GM19351 (cell line): ENCODE results near the gene IL18BP.
A peak's percentile ranks its signal among the peaks of the same experiment; 100 is the strongest.

Experiments
- ATAC-seq: cut with Tn5 transposase; IDR thresholded peaks from one replicate; pipeline ENCODE4 v1.9.1; 2021; ENCODE audit warnings: mild to moderate bottlenecking, moderate library complexity; ENCODE audit not compliant: unreplicated experiment

Gene IL18BP

DNA sequence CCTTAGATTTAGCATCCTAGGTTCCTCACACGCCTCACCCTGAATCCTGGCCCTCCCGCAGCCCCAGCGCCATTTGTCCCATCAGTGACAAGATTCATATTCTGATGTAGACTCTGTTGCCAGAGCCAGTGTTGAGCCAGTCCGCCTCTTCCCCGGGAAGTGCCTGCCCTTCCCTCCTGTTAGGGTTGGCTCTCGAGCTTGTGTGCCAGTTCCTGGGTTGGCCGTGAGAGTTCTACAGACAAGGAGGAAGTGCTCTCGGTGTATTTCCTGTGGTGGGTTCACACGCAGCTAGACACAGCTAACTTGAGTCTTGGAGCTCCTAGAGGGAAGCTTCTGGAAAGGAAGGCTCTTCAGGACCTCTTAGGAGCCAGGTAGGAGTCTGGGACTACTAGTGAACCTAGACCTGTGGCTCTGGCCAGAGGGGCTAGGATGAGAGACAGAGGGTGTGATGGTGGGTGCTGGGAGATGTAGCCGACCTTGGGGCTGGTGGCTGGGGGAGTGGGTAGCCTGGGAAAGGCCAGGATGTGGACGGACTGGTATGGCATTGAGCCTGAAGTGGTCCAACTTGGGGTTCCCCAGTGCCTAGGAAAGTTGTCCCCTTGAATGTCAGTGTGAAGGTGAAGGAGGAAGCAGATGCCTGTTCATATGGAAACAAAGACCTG, at the start of gene IL18BP:
Gene IL18BP, plus strand, starts transcription at position 261 of the 662 bp plus-strand sequence. CDS start 1,076 bp downstream, outside the sequence.
- no peak for ATAC-seq

DNA sequence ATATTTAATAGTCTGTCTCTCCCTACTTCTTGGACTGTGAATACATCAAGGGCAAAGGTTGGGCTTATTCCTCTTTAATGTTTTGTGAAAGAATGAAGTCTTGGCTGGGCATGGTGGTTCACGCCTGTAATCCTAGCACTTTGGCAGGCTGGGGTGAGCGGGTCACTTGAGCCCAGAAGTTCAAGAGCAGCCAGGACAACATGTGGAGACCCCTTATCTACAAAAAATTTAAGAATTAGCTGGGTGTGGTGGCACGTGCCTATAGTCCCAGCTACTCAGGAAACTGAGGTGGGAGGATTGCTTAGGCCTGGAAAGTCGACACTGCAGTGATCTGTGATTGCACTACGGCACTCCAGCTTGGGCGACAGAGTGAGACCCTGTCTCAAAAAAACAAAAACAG, 49.7 kb upstream of the IL18BP start:
- ATAC-seq, result no peak

DNA sequence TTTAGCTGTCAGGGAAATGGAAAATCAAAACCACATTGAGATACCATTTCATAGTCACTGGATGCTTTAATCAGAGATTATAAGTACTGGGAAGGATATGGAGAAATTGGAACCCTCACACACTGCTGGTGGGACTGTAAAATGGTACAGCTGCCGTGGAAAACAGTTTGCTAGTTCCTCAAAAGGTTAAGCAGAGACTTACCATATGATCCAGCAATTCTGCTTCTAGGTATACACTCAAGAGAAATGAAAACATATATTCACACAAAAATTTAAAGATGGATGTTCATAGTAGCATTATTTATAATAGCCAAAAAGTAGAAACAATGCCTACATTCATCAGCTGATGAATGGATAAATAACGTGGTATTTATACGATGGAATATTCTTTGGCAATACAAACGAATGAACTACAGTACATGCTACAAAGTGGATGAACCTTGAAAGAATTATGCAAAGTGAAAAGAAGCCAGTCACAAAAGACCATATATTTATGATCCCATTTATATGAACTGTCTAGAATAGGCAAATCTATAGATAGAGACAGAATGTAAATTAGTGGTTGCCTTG, 46.9 kb upstream of the IL18BP start:
- ATAC-seq, result no peak

DNA sequence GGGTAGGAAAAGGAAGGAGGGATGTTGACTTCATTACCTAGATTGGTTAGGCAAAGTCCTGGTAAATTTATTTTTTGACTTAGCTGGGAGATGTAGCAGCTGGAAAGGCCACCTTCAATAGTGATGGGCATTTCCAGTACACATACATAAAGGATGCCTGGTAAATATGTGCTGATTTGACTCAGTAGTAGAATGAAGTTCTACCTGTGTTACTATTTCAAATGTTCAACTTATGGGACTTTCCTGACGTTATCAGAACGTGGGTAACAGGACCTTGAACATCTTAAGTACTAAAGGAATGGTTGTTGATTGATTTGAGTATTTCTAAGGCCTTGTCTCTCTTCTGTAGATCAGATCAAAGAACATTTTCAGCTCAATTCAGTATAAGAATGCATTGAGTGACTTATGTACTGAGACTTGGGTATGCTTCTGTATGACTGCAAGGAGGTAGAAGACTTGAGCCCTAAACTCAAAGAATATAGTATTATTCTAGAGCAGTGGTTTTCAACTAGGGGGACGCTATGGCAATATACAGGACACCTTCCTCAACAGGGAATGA, 42.7 kb upstream of the IL18BP start:
- no peak for ATAC-seq

DNA sequence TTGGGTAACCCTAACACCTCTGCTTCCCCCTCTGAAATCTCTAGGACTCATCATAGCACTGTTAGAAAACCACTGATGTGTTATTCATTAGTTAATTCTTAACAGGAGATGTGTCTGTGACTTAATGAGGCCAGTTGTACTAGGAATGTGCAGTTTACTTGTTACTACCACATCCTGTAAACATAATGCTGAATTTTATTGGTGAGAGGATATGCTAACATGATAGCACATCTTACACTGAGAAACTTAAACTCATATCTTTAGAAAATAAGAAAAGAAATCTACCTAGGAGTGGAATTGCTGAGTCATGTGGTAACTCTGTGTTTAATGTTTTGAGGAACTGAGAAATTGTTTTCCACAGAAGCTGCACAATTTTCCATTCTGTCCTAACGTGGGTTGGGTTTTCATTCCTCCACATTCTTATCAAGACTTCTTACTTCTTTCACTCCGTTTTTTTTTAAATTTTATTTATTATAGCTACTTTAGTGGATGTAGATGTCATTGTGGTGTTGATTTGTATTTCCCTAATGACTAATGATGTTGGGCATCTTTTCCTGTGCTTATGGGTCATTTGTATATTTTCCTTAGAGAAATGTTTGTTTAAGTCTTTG, 36.2 kb upstream of the IL18BP start:
- ATAC-seq, result no peak

DNA sequence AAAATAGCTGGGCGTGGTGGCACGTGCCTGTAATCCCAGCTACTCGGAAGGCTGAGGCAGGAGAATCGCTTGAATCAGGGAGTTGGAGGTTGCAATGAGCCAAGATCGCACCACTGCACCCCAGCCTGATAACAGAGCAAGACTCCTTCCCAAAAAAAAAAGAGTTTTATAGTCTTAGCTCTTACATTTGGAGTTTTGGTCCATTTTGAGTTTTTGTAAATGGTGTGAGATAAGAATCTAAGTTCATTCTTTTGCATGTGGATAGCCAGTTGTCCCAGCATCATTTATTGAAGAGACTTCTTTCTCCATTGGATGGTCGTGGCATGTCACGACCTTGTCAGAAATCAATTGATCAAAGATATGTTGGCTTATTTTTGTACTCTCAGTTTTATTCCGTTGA, 35.2 kb upstream of the IL18BP start:
- ATAC-seq, result no peak

DNA sequence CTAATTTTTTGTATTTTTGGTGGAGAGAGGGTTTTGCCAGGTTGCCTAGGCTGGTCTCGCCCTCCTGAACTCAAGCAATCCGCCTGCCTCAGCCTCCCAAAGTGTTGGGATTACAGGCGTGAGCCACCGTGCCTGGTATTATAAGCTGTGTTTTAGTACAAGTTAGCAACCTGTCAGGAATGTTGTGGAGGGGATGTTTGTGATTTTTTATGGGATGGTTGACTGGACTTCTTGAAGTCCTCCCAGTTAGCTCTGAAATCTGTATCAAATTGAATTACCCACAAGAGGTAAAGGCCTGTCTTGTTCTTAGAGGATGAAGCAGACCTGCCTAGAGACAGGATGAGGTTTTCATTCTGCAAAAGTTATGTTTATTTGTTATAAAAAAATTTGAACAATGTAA, 34.1 kb upstream of the IL18BP start:
- no peak for ATAC-seq

DNA sequence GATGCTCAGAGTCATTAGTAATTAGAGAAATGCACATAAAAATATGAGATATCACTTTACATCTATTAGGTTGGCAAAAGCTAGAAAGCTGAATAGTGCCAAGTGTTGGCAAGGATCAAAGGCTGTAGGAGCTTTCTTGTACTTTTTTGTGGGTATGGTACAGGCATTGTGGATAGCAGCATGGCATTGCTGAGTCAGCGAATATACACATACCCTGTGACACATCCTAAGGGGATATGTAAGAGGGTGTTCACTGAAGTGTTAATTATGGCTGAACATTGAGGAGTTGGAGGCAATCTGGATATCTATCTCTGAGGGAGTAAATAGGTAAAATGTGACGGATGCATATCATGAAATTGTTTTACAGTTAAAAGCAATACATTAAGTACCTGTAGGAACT, 27.0 kb upstream of the IL18BP start:
- ATAC-seq, result no peak

DNA sequence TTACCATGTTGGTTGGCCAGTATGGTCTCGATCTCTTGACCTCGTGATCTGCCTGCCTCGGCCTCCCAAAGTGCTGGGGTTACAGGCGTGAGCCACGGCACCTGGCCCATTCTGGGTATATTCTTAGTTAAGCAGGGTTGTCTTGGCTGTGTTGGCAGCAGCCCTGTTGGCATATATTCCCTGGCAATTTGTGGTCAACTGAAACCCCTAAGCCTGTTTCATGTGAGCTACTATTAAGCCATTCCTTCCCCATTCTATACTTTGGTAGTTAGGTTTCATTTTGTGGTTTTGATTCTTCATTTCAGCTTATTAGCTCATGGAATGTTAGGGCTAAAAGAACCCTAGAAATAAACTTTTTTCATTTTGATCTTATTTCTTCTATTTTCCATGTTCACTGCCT, 22.2 kb upstream of the IL18BP start:
- no peak for ATAC-seq

DNA sequence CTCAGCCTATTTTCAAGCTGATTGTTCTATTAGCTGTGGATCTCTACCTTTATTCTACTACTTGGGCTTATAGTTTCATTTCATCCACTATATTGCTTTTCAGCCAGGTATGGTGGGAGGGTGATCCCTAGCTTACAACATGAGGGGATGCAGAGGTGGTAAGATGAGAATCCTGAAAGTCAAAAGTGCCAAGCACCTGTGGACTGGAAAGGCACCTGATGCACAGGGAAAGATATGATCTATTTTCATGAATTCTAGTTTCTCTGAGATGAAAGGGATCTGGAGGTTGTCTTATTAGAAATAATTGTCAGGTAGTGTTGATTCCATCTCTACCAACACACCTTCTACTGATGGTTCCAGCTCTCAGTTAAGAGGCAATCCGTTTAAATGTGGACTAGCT, 21.6 kb upstream of the IL18BP start:
- no peak for ATAC-seq

DNA sequence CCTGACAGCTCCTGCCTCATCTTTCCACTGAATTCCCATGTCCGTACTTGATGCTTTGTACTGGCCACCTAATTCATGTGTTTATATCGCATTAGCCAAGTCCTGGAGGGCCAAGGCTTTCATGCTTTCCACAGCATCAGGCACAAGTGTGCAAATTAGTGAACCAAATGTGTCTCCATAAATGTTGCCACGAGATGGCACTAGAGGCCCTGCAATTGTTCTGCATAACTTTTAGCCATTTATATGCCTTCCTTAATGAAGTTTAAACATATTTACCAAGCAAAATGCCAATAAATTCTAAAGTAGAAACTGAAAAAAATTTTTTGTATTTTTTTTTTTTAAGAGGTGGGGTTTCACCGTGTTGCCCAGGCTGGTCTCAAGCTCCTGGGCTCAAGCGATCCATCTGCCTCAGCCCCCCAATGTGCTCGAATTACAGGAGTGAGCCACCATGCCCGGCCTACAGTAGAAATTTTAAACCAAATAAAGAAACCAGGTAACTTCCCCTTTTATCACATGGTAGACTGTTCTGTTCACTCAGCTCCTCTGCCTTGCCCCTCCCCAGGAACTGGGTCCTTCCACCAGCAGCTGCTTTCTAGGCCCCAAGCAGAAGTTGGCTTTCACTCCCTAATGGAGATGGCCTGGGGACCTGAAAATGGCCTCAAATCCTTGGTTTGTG, 20.8 kb upstream of the IL18BP start:
- ATAC-seq, result no peak

DNA sequence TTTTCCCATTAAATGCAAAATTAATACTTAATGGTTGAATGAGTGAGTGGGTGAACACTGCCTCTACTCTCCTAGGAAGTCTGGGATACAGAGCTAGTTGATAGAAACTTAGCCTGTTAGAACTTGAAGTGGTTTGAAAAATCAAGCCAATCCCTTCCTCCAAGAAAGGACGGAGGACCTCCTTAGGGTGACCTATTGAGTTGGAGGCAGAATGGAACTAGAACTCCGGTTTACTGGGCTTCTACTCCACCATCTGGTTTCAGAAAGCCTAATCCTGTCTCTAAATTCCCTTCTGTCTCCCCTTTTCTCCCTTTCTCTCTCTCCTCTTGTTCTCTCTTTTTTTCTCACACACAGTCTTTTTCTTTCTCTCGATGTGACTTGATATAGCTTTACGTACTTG, 19.6 kb upstream of the IL18BP start:
- no peak for ATAC-seq

DNA sequence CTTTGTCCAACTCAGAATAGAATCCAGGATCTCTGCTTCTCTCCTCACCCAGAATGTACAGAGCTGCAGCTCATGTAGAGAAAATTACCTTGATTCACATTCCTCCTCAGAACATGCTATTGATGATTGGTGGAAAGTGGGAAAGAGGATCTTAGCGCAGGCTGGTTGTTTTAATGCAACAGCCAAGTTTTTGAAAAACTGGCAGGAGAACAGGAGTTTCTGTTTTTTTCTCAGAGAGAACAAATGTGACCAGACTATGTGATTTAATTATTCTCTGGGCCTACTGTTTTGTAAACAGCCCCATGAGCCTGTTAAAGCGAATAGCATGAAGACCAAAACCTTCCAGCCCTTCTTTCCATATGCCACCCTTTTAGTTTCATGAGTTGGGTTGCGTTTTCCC, 19.1 kb upstream of the IL18BP start:
- ATAC-seq, result no peak

DNA sequence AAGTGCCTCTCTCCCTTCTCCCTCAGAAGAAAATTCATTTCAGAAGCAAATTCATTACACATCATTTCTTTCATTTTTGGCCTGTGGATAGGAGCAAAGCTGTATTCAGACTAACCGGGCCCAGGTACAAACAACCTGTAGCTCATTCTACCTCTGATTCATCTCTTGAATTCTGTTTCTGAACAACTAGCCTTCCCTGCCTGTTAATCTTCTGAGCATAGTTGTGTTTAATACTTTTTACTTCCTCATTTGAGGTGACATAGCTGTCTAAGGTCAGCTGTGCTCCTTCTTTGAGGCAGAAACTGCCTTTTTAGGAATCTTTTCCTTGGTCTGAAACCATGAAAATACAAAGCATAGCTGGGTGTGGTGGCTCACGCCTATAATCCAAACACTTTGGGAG, 12.6 kb upstream of the IL18BP start:
- no peak for ATAC-seq

DNA sequence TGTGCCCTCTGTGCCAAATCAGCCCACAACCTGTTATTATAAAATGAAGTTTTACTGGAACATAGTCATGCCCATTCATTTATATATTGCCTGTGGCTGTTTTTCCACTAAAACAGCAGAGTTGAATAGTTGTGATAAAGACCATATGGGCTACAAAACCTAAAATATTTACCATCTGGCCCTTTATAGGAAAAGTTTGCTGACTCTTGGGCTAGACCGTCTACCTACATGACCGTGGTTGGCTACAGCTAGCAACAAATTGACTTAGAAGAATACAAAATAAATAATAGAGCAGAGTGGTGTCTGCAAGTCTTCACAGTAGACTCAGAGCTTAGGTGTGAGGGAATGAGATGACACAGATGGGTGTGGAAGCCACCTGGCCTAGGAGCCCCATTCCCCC, 11.2 kb upstream of the IL18BP start:
- no peak for ATAC-seq

DNA sequence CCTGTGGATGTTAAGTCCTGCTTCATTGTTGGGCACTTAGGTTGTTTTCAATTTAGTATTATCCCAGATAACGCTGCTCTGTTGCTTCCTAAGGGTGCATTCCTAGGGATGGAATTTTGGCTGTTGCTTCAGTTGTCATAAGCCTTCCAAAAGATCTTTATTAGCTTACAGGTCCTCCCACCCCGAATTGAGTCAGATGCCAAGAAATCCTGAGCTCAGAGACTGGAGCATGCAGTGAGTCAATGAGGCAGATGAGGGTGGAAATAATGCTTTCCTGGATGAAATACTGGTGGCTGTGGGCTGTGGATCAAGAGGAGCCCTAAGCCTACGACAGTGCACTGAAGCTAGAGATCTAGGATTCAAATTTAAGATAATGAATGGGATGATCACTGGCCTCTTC, 10.7 kb upstream of the IL18BP start:
- ATAC-seq, result no peak

DNA sequence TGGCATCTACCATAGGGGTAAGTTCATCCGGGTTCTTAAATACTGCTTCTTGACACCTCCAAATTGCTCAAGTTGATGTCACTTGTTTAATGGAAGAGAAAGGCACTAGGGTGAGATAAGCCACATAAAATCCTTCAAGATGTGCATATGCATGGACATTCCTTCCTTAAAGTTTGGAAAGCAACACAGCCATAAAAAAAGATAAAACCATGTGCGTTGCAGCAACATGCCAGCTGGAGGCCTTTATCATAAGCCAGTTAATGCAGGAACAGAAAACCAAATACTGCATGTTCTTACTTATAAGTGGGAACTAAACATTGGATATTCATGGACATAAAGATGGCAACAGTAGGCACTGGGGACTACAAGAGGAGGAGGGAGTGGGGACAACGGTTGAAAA, 8.0 kb upstream of the IL18BP start:
- ATAC-seq, result no peak

DNA sequence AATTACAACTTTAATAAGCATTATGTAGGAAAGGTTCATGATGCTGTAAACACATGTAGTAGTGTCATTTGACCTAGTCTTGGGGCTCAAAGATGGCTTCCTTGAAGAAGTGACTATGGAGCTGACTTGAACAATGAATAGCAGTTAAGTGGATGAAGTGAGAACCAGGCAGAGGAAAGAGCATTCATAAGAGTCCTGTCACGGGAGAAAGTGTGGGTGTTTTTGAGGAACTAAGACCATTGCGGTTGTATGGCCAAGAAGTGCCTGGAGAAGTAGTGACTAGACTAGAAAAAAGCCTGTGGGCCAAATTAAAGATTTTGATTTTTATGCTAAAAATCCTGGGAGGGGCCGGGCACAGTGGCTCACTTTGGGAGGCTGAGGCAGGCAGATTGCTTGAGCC, 7.2 kb upstream of the IL18BP start:
- ATAC-seq, result peak; percentile 81

DNA sequence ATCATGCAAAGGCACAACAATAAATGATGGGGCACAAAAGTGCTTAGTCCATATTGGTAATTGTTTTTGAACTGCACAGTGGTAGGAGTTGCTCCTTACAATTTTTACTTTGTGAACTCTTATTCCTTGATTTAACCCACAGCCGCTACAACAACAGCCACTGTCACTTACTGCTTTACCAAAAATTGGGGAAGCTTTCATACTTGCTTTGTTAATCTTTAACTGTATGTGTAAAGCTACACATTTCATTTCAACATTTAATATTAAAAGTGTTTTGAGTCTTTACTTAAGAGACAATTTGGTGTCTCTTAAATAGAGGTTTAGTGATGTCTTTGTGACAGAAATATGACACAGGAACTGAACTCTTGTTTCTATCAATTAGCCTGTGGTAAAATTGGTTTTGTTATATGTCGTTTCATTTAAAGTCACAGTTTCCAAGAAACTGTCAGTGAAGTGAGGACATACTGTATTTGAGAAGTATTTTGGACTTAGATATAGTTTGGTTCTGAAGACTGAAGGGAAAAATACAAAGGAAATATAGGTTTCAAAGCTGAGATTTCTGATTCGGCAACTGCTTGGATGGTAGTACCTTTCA, 6.5 kb upstream of the IL18BP start:
- ATAC-seq, result no peak

DNA sequence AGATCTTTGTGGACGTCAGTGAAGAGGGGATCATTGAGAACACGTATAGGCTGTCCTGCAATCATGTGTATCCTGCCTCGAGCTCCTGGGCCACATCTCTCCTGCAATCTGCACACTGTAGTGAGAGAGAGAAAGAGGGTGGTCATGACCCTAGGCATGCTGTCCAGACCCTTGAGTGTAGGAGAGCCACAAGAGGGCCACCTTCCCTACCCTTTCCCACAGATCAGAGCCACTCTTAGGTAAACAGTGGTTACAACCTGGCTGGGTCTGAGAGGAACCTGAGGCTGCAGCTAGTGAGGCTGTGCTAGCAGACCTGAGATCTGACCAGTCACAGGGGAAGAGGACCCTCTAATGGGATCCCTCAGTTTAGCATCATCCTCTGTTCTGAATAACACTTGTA, 3.9 kb upstream of the IL18BP start:
- no peak for ATAC-seq

DNA sequence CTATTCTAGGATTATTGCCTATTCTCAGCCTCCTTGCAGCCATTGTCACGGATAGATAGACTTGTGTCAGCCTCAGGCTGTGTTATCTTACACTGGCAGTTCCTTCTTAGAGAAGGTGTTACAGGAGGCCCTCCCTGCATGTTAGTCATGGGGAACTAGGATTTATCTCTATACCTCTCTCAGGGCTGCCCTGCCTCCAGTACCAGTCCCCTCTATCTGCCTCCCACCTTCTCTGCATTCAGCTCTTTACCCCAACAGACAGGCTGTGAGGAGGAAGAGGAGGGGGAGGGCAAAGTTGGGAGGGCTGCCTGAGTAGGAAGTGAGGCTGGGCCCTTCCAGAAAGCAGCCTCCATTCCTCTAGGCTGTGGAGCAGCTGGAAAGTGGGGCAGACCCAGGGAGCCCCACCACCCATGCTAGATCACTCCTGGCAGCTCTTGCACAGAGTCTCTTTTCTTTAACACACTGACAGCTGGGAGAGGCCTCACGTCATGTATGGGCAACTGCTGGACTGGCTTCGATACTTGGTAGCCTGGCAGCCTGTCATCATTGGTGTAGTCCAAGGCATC, 2.9 kb upstream of the IL18BP start:
- ATAC-seq, result no peak
